Stimulated activated CD4-positive, alpha-beta T cell treated with anti-CD3 and anti-CD28 coated beads, Interleukin-2, amount 100 ng/mL, for 4 hours (primary cell): ENCODE results near the gene NTN5.
"Not testable (repeated sequence)": the region's sequence is repeated elsewhere in the genome, so short reads cannot be mapped to it uniquely, and the experiment has no call there.

Source experiments
- DNase-seq: peaks from one replicate; pipeline ENCODE4 v3.0.0-alpha.2; 2020; ENCODE audit warnings: low read depth

NTN5 gene

GRCh38 chr19:48696353-48697010 lies 23.7 kb upstream of the NTN5 start:
- no peak for DNase-seq

GRCh38 chr19:48695743-48696352 lies 23.0 kb upstream of the NTN5 start, which contains the start of gene FUT2:
Gene FUT2 (plus strand): TSS chr19:48695971. CDS start chr19:48702957, 6,986 bp downstream.
- no peak for DNase-seq

GRCh38 chr19:48693629-48694028 lies 20.8 kb upstream of the NTN5 start:
- DNase-seq = not testable (repeated sequence)

- no peak for DNase-seq
These were observed 16.6 kb upstream of the NTN5 start for GRCh38 chr19:48689449-48689848.

- no peak for DNase-seq
These were observed 15.0 kb upstream of the NTN5 start for GRCh38 chr19:48687776-48688175.

GRCh38 chr19:48686637-48687036 lies 13.8 kb upstream of the NTN5 start:
- DNase-seq = not testable (repeated sequence)

- no peak for DNase-seq
These were observed 13.3 kb upstream of the NTN5 start for GRCh38 chr19:48686088-48686487.

- DNase-seq = no peak
These were observed 12.8 kb upstream of the NTN5 start for GRCh38 chr19:48685583-48685982.

GRCh38 chr19:48683349-48683748 lies 10.5 kb upstream of the NTN5 start:
- DNase-seq = peak; percentile 13

GRCh38 chr19:48681127-48681470 lies 8.3 kb upstream of the NTN5 start:
- DNase-seq = no peak

- DNase-seq = no peak
These were observed 7.8 kb upstream of the NTN5 start for GRCh38 chr19:48680436-48681126.

- DNase-seq = not testable (repeated sequence)
These were observed 7.2 kb upstream of the NTN5 start for GRCh38 chr19:48680006-48680405.

GRCh38 chr19:48678201-48678600 lies 5.4 kb upstream of the NTN5 start:
- DNase-seq = no peak

- DNase-seq = no peak
These were observed 4.1 kb upstream of the NTN5 start for GRCh38 chr19:48676887-48677286.

- DNase-seq = no peak
These were observed 3.7 kb upstream of the NTN5 start for GRCh38 chr19:48676487-48676886.

- DNase-seq = peak; percentile 65
These were observed 2.4 kb upstream of the NTN5 start for GRCh38 chr19:48674921-48675824.

- DNase-seq = no peak
These were observed 1.5 kb upstream of the NTN5 start for GRCh38 chr19:48674216-48674809.

GRCh38 chr19:48673436-48674100 lies 751 bp upstream of the NTN5 start:
- no peak for DNase-seq

GRCh38 chr19:48671446-48671995 lies 1.3 kb downstream of the NTN5 start:
- DNase-seq = no peak

GRCh38 chr19:48670699-48671445 lies 1.9 kb downstream of the NTN5 start:
- no peak for DNase-seq
